SK-N-DZ (cell line): ENCODE measurements around the gene REC114.
"Not testable (repeated sequence)": the region's sequence is repeated elsewhere in the genome, so short reads cannot be mapped to it uniquely, and the experiment has no call there.

Experiments used
- DNase-seq: peaks from one replicate; pipeline ENCODE4 v3.0.0-alpha.2; 2015; ENCODE audit warnings: low spot score

The REC114 gene

DNA sequence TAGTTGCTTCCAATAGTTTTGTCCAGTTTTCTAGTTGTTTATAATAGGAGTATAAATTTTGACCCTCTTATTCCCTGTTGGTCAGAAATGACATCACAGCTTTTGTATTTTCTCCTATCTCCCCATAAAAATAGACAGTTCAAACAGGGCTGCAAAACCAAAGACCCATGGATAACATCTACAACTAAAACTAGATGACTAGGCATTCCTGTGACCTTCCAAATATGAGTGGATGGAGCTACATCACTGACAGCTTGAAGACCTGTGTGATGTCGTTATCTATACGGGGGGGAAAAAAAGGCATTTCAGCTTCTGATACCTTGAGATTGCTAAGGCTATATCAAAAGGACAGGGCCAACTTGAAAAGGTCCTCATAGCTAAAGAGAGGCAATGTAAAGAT is 84.6 kb downstream of the REC114 start:
- no peak for DNase-seq

DNA sequence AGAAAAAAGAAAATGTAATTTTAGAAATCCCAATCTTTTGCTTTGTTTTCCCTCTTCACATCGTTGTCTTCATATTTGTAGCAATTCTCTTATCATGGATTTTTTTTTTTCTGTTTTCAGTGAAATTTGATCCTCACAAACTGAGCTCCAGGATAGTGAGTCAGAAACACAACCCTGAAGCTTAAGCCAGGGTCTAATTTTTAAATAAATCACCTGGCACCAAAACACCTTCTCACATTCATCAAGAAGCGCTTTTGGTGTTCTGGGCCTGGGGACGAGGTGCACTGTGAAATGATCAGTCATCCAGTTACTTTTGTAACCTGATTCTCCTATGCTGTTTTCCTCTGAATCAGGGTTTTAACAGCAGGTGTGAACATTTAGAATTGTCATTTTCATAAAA is 87.7 kb downstream of the REC114 start:
- no peak for DNase-seq

DNA sequence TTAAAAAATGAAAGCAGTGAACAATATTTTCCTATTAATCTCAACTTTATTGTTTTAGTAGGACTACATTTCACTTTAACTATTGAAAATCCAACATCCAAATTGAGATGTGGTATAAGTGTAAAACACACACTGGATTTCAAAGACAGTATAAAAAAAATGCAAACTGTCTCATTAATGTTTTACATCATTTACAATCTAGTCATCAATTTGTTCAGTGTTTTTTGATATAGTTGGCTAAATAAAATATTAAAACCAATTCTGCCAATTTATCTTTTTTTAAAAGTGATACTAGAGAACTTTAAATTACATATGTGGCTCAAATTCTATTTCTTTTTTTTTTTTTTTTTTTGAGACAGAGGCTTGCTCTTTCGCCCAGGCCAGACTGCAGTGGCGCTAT is 95.2 kb downstream of the REC114 start:
- DNase-seq = no peak

DNA sequence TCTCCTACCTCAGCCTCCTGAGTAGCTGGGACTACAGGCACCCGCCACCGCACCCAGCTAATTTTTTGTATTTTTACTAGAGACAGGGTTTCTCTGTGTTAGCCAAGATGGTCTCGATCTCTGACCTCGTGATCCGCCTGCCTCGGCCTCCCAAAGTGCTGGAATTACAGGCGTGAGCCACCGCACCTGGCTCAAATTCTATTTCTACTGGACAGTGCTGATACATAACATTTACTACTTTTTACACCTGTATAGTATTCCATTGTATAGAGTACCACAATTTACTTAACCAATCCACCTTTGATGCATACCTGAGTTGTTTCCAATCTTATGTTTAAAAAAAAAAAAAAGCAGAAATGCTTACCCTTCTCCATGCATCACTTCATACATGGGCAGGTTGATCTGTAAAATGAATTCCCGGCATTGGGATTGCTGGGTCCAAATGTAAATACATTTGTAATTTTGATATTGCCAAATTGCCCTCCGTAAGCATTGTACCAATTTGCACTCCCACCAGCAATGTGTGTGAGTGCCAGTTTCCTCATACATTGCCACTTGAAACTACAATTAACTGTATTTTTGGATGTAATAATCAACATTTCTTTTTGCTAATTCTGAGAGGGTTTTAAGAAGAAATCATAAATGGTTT is 95.7 kb downstream of the REC114 start:
- DNase-seq = no peak

DNA sequence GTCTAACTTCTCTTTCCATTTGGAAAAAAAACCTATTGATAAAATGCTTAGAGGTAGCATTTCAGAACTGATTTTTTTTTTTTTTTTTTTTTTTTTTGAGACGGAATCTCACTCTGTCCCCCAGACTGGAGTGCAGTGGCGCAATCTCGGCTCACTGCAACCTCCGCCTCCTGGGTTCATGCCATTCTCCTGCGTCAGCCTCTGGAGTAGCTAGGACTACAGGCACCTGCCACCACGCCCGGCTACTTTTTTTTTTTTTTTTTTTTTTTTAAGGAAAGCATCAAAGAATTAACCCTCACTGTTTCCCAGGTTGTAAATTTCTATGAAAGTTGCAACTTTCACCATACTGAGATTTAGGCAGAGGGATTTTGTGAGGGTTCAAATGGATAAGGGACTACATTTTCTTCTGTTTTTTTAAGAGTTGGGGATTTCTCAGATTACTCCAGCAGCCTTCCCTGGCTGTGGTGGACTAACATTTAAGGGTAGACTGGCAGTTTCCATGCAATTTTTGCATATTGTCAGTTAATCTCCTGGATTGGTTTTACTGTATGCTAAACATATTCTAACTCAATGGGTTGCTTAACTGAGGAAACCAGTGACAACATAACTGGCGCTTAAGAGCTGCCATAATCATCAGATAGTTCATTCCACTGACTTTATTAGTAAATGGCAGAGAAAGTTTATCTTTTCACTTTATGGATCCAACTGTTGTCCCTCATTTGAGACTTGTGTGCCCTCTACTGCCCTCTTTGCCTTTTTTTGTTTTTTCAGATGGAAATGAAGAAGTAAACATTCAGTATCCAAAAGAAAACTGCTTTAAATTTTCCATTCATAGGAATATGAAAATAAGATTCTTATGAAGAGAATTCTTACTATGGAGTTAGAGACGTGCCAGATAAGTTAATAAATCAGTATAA is 96.5 kb downstream of the REC114 start:
- DNase-seq = no peak

DNA sequence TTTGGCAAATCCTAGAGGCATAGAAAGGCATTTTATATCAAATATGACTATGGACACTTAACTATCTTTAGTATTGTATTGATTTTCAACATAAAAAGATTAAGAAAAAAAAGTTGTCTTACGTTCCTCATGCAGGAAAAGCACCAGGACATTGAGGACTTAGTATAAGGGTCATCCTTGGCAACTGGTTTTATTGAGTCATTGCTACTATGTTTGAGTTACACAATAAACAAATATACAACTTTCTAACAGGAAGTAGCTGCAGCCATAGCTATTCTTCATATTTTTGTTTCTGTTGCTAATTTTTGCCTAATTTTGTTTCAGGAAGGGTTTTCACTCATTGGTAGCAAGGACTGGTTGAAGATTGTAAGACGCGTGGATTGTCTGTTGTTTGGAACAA is 97.2 kb downstream of the REC114 start:
- DNase-seq = no peak

DNA sequence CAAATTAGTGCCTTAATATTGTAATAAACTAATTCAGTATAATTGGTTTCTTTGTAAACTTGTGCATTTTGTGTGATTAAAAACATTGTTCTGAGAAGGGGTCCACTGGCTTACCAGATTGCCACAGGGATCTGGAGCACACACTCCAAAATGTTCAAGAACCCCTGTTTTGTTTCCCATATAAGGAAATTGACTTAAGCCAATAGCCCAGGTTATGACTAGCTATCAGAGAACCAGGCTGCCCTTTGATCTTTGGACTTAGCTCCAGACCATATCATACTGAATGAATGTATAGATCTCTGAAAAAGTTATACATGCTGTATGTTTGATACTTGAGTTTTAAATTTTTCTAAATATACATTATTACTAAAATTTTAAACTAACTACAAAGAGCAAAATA is 98.5 kb downstream of the REC114 start:
- no peak for DNase-seq

DNA sequence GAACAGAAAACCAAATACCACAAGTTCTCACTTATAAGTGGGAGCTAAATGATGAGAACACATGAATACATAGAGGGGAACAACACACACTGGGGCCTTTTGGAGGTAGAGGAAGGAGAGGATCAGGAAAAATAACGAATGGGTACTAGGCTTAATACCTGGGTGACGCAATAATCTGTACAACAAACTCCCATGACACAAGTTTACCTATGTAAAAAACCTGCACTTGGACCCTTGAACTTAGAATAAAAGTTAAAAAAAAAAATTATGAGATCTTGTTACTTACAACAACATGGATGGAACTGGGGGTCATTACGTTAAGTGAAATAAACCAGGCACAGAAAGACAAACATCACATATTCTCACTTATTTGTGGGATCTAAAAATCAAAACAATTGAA is 106.0 kb downstream of the REC114 start:
- not testable (repeated sequence) for DNase-seq

DNA sequence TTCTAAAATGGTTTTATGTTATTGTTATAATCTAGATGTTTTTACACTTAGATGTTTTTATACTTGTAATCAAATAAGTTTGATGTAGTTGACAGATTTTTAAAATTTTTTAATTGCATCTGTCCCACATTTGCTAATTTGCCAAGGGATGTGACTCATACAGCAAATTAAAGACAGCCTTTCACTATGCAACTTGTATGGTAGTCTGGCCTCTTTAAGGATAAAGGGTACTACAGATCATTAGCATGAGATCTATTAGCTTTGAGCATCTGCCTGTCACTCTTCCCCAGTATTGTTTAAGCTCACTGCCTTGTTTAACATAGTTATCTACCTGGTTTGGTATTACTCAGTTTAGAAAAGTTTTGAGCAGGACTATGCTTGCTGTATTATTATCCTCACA is 107.2 kb downstream of the REC114 start:
- DNase-seq = no peak

DNA sequence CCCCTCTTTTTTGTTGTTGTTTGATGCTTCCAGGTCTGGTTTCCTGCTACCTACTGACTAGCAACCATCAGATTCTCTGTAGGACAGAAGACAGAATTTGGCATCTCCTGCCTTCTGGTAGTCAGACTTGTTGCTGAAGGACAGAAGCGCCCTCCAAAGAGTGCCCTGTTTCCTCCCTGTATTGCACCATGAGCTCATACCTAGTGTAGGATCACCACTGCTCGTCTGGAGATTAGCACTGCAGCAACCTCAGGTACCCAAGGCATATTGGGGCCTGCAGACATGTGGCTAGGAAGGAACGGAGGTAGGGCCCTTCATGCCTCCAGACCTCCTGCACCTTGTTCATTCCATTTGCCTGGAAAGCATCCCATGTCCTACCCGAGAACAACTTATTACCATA is 112.1 kb downstream of the REC114 start:
- DNase-seq = no peak

DNA sequence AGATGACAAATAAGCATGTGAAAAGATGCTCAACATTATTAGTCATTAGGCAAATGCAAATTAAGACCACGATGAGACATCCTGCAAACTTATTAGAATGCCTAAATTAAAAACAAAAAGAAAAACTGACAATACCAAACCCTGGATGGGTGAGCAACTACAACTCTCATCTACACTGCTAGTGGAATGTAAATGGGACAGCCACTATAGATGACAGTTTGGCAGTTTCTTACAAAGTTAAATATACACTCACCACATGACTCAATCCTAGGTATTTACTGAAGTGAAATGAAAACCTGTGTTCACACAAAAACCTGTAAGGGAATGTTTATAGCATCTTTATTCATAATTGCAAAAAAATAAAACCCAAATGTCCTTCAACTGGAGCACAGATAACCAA is 115.6 kb downstream of the REC114 start:
- no peak for DNase-seq

DNA sequence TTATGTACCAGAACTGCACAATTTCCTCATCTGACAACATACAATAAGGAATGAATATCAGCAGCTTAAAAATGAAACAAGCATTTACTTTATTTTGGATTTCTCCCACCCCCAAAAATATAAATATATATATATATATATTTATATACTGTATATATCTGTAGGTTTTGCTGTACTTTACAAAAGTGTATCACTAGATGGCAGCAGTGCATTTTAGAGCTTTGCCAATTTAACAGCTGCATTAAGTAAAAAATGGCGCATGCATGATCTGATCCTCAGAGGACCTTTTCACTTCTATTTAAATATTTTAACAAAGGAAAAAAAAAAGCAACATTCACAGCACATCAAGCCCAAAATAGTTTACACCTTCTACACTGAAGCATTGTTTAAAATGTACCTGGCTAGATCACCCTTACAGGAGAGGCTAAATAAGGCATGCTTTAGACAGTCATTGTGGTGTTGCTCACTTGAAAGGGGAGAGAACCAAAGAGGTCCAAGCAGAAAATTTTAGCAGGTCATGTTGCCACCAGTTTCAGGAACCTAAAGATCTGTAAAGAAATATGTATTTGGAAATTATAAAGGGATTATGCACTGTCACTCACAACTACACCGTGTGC is 117.6 kb downstream of the REC114 start:
- peak; percentile 67 for DNase-seq

DNA sequence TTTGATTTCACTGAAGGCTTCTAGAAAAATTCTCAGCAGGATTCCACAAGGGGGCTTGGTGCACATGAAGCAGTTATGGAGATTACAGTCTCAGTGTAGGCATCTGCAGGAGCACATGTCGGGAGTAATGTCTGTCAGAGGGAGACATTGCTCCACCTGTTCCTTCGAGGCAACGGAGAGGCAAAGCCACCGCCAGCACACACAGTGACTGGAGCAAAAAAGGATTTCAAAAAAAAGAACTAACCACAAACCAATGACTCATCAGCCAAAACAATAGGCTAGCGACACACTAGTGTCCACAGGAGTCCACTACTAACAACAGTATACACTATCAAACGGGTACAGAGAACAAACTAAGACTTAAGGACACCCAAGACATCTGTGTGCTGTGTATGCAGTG is 121.3 kb downstream of the REC114 start:
- DNase-seq = no peak

DNA sequence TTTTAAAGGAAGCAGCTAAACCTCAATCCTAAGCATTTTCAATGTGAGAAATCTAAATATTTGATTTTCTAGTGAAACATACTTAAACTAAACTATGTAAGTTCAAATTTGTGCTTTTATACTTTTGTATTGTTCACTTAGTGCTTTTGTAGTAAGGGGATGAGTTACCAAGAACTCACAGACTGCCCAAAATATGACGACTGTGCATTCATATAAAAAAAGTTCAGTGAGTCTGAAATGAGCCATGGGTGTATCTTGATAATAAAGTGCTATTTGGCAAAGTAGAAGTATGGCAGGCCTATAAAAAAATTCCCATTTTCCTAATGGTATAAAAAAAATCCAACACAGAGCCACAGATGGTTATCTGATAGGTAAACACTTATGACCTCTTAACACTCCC is 124.1 kb downstream of the REC114 start:
- DNase-seq = no peak

DNA sequence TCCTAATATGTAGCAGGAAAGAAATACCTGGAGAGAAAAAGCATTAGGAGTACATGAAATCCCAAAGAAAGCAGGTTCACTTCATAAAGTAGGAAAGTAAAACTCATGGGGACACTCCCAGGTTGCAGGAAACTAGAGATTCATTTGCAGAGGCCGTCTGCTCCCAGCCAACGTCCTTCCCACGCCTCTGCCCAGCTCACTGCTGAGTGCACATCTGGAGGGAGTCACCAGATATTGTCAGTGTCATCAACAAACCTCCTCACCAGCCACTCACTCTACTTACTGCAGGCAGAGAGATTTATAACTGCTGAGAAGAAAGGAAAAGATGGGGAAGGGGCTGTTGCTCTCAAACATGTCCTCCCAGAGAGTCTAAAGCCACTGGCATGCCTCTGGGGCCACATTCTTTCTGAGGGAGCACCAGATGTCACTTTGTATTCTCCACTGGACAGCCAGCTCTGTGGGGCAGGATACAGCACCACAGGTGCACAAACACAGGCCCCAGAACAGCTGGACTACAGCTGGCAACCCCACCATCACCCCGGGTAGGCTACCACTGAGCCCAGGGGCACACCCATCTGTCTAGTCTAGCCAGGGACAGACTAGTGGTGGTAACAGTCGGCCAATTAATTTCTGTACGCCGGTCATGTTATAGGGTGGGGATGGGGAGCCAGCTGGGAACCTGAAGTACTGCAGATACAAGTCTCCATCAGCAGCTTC is 125.8 kb downstream of the REC114 start:
- DNase-seq = no peak

DNA sequence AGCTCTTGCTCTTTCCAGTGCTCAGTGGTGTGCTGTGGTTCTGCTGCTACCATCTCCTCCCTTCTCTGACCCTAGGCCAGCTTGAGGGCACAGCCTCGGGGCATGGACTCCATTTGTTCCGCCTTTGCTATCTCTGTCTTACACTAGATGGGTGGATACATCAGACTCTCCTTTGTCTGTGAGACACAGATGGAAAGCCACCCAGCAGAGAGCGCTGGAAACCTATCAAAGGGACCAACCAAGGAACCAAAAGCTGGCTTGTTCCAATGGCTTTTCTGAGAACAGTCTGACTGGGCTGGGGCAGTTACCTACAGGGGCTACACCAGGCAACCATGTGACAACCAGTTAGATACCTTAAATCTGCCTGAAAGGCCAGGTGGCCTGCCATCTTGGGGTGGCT is 126.4 kb downstream of the REC114 start:
- DNase-seq = no peak

DNA sequence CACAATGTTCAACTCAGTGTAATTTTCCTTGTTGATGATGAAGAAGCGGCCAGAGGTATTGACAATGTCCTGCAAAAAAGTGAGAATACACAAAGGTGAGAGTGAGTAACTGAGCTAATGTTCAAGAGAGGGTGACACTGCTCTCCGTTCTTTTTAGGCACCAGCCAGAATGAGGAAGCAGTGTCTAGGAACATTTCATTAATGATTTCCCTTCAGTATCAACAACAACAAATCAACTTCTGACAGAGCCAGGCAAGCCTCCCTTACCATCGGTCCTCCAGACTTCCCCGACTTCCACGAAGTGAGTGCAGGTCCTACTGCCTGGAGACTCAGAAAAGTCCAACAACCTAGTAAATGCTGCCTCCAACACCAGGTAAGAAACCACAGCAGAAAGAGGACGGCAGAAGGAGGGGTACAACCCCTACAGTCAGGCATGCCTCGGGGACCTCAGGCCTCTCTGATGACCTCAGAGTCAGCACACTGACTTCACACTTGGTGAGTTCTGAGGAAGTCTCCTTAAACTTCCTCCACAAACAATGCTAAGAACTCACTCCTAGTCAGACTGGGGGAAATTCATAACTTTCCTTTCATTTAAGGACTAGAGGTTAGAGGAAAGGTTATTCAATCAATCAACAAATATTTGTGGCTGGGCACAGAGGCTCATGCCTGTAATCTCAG is 127.5 kb downstream of the REC114 start:
- DNase-seq = no peak

DNA sequence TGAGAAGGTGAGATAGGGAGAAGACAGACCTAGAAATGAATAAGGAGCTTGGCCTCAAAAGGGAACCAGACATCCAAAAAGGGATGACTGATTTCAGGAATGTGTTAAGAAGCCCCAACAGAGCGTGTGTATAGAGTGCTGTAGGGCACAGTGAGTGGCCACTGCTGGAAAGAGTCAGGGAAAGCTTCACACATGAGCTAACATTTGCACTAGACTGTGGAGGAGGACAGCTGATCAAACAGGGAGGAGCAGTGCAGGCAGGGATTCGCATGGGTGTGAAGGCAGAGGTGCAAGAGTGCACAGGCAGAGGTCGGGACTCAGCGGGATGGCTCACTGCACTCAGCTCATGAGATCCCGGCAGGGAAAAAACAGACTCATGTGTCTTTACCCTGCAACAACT is 128.4 kb downstream of the REC114 start:
- no peak for DNase-seq

DNA sequence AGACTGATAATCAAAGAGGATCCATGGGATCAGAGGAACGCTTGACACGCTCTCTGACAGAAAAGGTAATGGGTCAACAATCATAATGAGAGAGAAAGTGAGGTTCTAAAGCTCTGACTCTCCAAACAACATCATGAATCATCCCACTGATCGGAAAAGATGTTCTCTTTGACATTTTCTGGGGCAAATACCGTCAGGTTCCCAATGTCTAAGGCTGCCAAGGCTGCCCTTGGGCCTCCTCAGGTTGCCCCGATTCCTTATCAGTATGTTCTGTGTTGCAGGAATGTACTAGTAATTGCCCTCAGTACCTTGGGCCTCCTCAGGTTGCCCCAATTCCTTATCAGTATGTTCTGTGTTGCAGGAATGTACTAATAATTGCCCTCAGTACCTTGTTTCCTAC is 129.3 kb downstream of the REC114 start:
- no peak for DNase-seq

DNA sequence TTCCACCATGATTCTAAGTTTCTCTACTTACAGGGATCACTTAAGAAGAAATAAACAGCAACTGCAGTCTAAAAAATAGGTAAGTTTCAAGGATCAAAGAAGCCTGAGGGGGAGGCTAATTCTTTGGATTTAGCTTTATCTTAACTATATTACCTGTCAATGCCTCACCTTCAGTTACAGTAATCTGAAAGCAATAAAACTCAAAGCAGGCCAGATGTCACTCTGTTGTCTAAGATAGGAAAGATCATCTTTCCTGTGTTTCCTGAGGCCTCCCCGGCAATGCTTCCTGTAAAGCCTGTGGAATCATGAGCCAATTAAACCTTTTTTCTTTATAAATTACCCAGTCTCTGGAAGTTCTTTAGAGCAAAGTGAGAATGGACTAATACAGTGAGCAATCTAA is 130.1 kb downstream of the REC114 start:
- DNase-seq = no peak

DNA sequence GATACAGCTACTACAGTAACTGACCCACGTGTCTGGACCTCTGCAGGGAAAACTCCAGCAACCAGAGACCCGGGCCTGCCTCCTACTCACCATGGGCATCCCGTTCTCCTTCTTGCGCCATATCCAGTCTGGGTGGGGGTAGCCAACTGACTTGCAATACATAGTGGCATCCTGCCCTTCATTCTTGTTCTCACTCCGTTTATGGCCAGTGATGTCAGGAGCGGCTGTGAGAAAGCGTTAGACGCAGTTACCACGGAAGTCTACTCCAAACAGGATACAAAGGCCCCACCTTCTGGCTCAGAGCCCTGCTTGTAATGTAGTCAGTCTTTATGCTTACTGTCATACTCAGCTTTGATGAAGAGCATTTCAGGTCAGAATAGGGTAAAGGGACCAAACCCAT is 130.6 kb downstream of the REC114 start:
- DNase-seq = no peak
